ENCODE data around the gene PGS1.

The PGS1 gene

GRCh38 chr17:78346605-78347250, 31.7 kb upstream of the PGS1 start:
- DNase-seq (ENCODE audit: low read depth, low spot score), result no peak

GRCh38 chr17:78347453-78347852, 31.0 kb upstream of the PGS1 start:
- no peak for DNase-seq (ENCODE audit: low read depth, low spot score)

GRCh38 chr17:78348055-78348770, 30.2 kb upstream of the PGS1 start:
- DNase-seq (ENCODE audit: low read depth, low spot score), result no peak

GRCh38 chr17:78349891-78350642, 28.4 kb upstream of the PGS1 start:
- no peak for DNase-seq (ENCODE audit: low read depth, low spot score)

- no peak for DNase-seq (ENCODE audit: low read depth, low spot score)
These were observed 26.9 kb upstream of the PGS1 start for GRCh38 chr17:78351449-78352006.

GRCh38 chr17:78353834-78354233, 24.6 kb upstream of the PGS1 start:
- DNase-seq (ENCODE audit: low read depth, low spot score), result no peak

GRCh38 chr17:78355045-78355641, 23.3 kb upstream of the PGS1 start:
- no peak for DNase-seq (ENCODE audit: low read depth, low spot score)

- no peak for DNase-seq (ENCODE audit: low read depth, low spot score)
These were observed 22.7 kb upstream of the PGS1 start for GRCh38 chr17:78355701-78356100.

GRCh38 chr17:78356101-78356713, 22.2 kb upstream of the PGS1 start:
- peak; percentile 82 for DNase-seq (ENCODE audit: low read depth, low spot score)

GRCh38 chr17:78357177-78357586, 21.3 kb upstream of the PGS1 start:
- DNase-seq (ENCODE audit: low read depth, low spot score), result no peak

GRCh38 chr17:78357672-78358537, 20.5 kb upstream of the PGS1 start:
- no peak for DNase-seq (ENCODE audit: low read depth, low spot score)

GRCh38 chr17:78358538-78359320, 19.7 kb upstream of the PGS1 start:
- DNase-seq (ENCODE audit: low read depth, low spot score), result no peak

GRCh38 chr17:78359321-78359996, 19.0 kb upstream of the PGS1 start:
- DNase-seq (ENCODE audit: low read depth, low spot score), result no peak

GRCh38 chr17:78359997-78360370, 18.5 kb upstream of the PGS1 start, which contains the start of gene SOCS3:
TSS of gene SOCS3 (minus strand) at chr17:78360077. CDS start at chr17:78359095, 982 bp downstream.
- peak; percentile 92 for DNase-seq (ENCODE audit: low read depth, low spot score)

- DNase-seq (ENCODE audit: low read depth, low spot score), result peak; percentile 77
These were observed 17.9 kb upstream of the PGS1 start for GRCh38 chr17:78360371-78361224.

- DNase-seq (ENCODE audit: low read depth, low spot score), result no peak
These were observed 17.2 kb upstream of the PGS1 start for GRCh38 chr17:78361225-78361701.

GRCh38 chr17:78362232-78362631, 16.2 kb upstream of the PGS1 start:
- no peak for DNase-seq (ENCODE audit: low read depth, low spot score)

GRCh38 chr17:78362671-78363070, 15.8 kb upstream of the PGS1 start:
- DNase-seq (ENCODE audit: low read depth, low spot score), result no peak
